ENCODE results near the gene NELFB. TPM values are rescaled to one million over a fixed set of nuclear protein-coding genes. Genes with fewer than 3 reads are reported as not detected.

NELFB gene
- total RNA-seq, 2 experiments from 2014 or later = 47.0 to 47.1 TPM

- H3K27me3 Mint-ChIP-seq (ENCODE audit: low read depth) = no peaks in the 10 kb centered on the region
- intact Hi-C loops (cut with micrococcal nuclease) = no loop called here
- no peak for DNase-seq
- no peaks in the 10 kb centered on the region for H3K9me3 Mint-ChIP-seq
- H3K27ac Mint-ChIP-seq = no peak overlapping the region
- no peak overlapping the region for H3K4me3 Mint-ChIP-seq
- H3K36me3 Mint-ChIP-seq (ENCODE audit: low read depth) = peaks cover 28% of the 10 kb centered on the region
- CTCF ChIA-PET = interaction anchor here (0.8 kb wide), 1 partner anchor 10 kb away, joined by 3 read pairs; no protein-coding TSS in a partner anchor
- peaks cover 12% of the 10 kb centered on the region for H3K4me1 Mint-ChIP-seq (ENCODE audit: low read depth)
Observed at GRCh38 chr9:137271696-137272076, 16.6 kb downstream of the NELFB start.

- peaks cover 23% of the 10 kb centered on the region for H3K36me3 Mint-ChIP-seq (ENCODE audit: low read depth)
Observed at GRCh38 chr9:137272241-137273094, 17.3 kb downstream of the NELFB start.

GRCh38 chr9:137273095-137273490, 18.0 kb downstream of the NELFB start:
- H3K36me3 Mint-ChIP-seq (ENCODE audit: low read depth) = peaks cover 19% of the 10 kb centered on the region
- no peak for DNase-seq
- intact Hi-C loops (cut with micrococcal nuclease) = no loop called here
- peaks cover 18% of the 10 kb centered on the region for H3K4me1 Mint-ChIP-seq (ENCODE audit: low read depth)
- no peak overlapping the region for H3K27ac Mint-ChIP-seq
- H3K27me3 Mint-ChIP-seq (ENCODE audit: low read depth) = peaks cover 4% of the 10 kb centered on the region
- no peaks in the 10 kb centered on the region for H3K9me3 Mint-ChIP-seq
- CTCF ChIA-PET = interaction anchor here (0.6 to 0.9 kb wide), 2 partner anchors 11 to 149 kb away, joined by 3 read pairs; no protein-coding TSS in a partner anchor
- H3K4me3 Mint-ChIP-seq = no peak overlapping the region

More at GRCh38 chr9:137272241-137273094, 17.3 kb downstream of the NELFB start:
- Mint-ChIP-seq H3K9me3 (no peaks in the 10 kb centered on the region), H3K4me3 (no peak overlapping the region), H3K27ac (no peak overlapping the region), H3K27me3 (ENCODE audit: low read depth) (peaks cover 4% of the 10 kb centered on the region), H3K4me1 (ENCODE audit: low read depth) (peaks cover 17% of the 10 kb centered on the region)
- CTCF ChIA-PET = interaction anchor here (0.9 kb wide), 1 partner anchor 10 kb away, joined by 3 read pairs; no protein-coding TSS in a partner anchor
- no peak for DNase-seq
- intact Hi-C loops (cut with micrococcal nuclease) = no loop called here

GRCh38 chr9:137273611-137274320, 18.6 kb downstream of the NELFB start:
- CTCF ChIA-PET = interaction anchor here (0.6 to 1.2 kb wide), 2 partner anchors 13 to 148 kb away, joined by 3 read pairs; no protein-coding TSS in a partner anchor
- no peak for DNase-seq
- H3K27me3 Mint-ChIP-seq (ENCODE audit: low read depth) = peaks cover 4% of the 10 kb centered on the region

GRCh38 chr9:137275203-137275587, 20.1 kb downstream of the NELFB start:
- CTCF ChIA-PET = interaction anchor here (1.2 kb wide), 1 partner anchor 11 kb away, joined by 3 read pairs; no protein-coding TSS in a partner anchor
- Mint-ChIP-seq H3K9me3 (no peaks in the 10 kb centered on the region), H3K27me3 (ENCODE audit: low read depth) (peaks cover 4% of the 10 kb centered on the region), H3K4me3 (no peak overlapping the region), H3K36me3 (ENCODE audit: low read depth) (peaks cover 7% of the 10 kb centered on the region), H3K4me1 (ENCODE audit: low read depth) (peaks cover 18% of the 10 kb centered on the region), H3K27ac (no peak overlapping the region)
- DNase-seq = no peak
- intact Hi-C loops (cut with micrococcal nuclease) = no loop called here

More at GRCh38 chr9:137273611-137274320, 18.6 kb downstream of the NELFB start:
- H3K4me3 Mint-ChIP-seq = no peak overlapping the region
- peaks cover 16% of the 10 kb centered on the region for H3K36me3 Mint-ChIP-seq (ENCODE audit: low read depth)
- no peak overlapping the region for H3K27ac Mint-ChIP-seq
- H3K9me3 Mint-ChIP-seq = no peaks in the 10 kb centered on the region
- intact Hi-C loops (cut with micrococcal nuclease) = no loop called here
- peaks cover 18% of the 10 kb centered on the region for H3K4me1 Mint-ChIP-seq (ENCODE audit: low read depth)

- Mint-ChIP-seq H3K9me3 (no peaks in the 10 kb centered on the region), H3K27ac (no peak overlapping the region), H3K27me3 (ENCODE audit: low read depth) (peaks cover 4% of the 10 kb centered on the region), H3K4me1 (ENCODE audit: low read depth) (peaks cover 18% of the 10 kb centered on the region), H3K4me3 (no peak overlapping the region), H3K36me3 (ENCODE audit: low read depth) (peaks cover 7% of the 10 kb centered on the region)
- intact Hi-C loops (cut with micrococcal nuclease) = no loop called here
- CTCF ChIA-PET = interaction anchor here (1.2 kb wide), 1 partner anchor 39 kb away, joined by 3 read pairs; no protein-coding TSS in a partner anchor
- no peak for DNase-seq
Observed at GRCh38 chr9:137275588-137276472, 20.7 kb downstream of the NELFB start.

- CTCF ChIA-PET = interaction anchor here (1.2 to 1.7 kb wide), 2 partner anchors 10 to 40 kb away, joined by 3 to 6 read pairs; no protein-coding TSS in a partner anchor
- peaks cover 11% of the 10 kb centered on the region for H3K4me1 Mint-ChIP-seq (ENCODE audit: low read depth)
- H3K27ac Mint-ChIP-seq = no peak overlapping the region
- no peaks in the 10 kb centered on the region for H3K36me3 Mint-ChIP-seq (ENCODE audit: low read depth)
- no peak for DNase-seq
- no peaks in the 10 kb centered on the region for H3K9me3 Mint-ChIP-seq
- H3K27me3 Mint-ChIP-seq (ENCODE audit: low read depth) = peaks cover 4% of the 10 kb centered on the region
- H3K4me3 Mint-ChIP-seq = no peak overlapping the region
- intact Hi-C loops (cut with micrococcal nuclease) = no loop called here
Observed at GRCh38 chr9:137276473-137277328, 21.6 kb downstream of the NELFB start.

GRCh38 chr9:137277329-137278041, 22.4 kb downstream of the NELFB start, which contains the start of gene TOR4A:
TOR4A (plus strand) TSS chr9:137277726; CDS start chr9:137278690, 964 bp downstream.
- Mint-ChIP-seq H3K9me3 (no peaks in the 10 kb centered on the region), H3K27me3 (ENCODE audit: low read depth) (peaks cover 8% of the 10 kb centered on the region), H3K27ac (no peak within 1 kb of the TSS), H3K4me3 (peak within 1 kb of the TSS; percentile 59), H3K4me1 (ENCODE audit: low read depth) (peaks cover 11% of the 10 kb centered on the region), H3K36me3 (ENCODE audit: low read depth) (no peaks in the 10 kb centered on the region)
- intact Hi-C loops (cut with micrococcal nuclease) = no loop called here
- DNase-seq = peak; percentile 61
- CTCF ChIA-PET = interaction anchor here (1.7 kb wide), 1 partner anchor 9 kb away, joined by 6 read pairs; no protein-coding TSS in a partner anchor

GRCh38 chr9:137278061-137278701, 23.1 kb downstream of the NELFB start:
- H3K27me3 Mint-ChIP-seq (ENCODE audit: low read depth) = peaks cover 11% of the 10 kb centered on the region
- no peaks in the 10 kb centered on the region for H3K36me3 Mint-ChIP-seq (ENCODE audit: low read depth)
- no peaks in the 10 kb centered on the region for H3K9me3 Mint-ChIP-seq
- H3K4me1 Mint-ChIP-seq (ENCODE audit: low read depth) = peaks cover 11% of the 10 kb centered on the region
- peak overlapping the region; percentile 59 for H3K4me3 Mint-ChIP-seq
- H3K27ac Mint-ChIP-seq = no peak overlapping the region
- no peak for DNase-seq
- CTCF ChIA-PET = interaction anchor here (1.7 kb wide), 1 partner anchor 9 kb away, joined by 6 read pairs; no protein-coding TSS in a partner anchor
- intact Hi-C loops (cut with micrococcal nuclease) = no loop called here

All from activated naive CD4-positive, alpha-beta T cell treated with anti-CD3 and anti-CD28 coated beads for 36 hours (primary cell).